ENCODE measurements around the gene GGCT. TPM values are rescaled to one million over a fixed set of nuclear protein-coding genes. Genes with fewer than 3 reads are reported as not detected.

Gene GGCT, protein sequence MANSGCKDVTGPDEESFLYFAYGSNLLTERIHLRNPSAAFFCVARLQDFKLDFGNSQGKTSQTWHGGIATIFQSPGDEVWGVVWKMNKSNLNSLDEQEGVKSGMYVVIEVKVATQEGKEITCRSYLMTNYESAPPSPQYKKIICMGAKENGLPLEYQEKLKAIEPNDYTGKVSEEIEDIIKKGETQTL
- 21.5 and 24.0 TPM in 2 replicates for total RNA-seq

DNA sequence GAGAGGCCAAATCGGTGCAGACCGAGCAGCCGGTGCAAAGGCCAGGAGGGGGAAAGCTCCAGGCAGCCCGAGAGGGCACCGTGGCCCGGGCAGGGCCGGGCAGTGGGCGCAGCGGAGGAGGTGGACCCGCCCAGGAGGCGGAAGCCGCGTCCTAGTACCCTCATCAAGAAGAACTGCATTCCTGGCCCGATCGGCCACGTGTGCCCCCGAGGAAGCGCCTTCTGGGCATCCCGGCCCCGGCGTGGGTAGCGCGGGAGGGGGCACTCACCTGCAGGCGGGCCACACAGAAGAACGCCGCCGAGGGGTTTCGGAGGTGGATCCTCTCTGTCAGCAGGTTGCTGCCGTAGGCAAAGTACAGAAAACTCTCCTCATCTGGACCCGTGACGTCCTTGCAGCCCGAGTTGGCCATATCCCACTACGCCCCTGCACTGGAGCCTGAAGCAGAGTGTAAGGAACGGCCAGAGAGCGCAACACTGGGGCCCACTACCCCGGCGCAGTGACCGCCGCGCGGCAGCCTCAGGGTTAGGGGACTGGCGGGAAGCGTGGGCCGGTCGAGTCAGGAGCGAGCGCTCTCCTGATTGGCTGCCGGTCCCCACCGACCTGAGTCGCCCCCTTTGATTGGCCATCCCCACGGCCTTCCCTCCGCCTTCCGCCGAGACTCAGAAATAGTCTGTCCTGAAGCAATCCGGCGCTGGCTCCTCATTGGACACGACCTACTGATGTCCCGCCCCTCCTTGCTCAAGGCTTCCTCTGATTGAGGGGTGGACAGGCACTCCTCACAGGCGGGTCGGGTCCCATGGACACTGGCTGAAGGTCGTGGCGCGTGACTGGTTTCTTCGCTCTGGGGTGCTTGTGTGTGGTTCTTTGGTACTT is at the start of gene GGCT:
TSS of gene GGCT (minus strand) at position 529 of the 873 bp plus-strand sequence. CDS start at position 409, 120 bp downstream.

DNA sequence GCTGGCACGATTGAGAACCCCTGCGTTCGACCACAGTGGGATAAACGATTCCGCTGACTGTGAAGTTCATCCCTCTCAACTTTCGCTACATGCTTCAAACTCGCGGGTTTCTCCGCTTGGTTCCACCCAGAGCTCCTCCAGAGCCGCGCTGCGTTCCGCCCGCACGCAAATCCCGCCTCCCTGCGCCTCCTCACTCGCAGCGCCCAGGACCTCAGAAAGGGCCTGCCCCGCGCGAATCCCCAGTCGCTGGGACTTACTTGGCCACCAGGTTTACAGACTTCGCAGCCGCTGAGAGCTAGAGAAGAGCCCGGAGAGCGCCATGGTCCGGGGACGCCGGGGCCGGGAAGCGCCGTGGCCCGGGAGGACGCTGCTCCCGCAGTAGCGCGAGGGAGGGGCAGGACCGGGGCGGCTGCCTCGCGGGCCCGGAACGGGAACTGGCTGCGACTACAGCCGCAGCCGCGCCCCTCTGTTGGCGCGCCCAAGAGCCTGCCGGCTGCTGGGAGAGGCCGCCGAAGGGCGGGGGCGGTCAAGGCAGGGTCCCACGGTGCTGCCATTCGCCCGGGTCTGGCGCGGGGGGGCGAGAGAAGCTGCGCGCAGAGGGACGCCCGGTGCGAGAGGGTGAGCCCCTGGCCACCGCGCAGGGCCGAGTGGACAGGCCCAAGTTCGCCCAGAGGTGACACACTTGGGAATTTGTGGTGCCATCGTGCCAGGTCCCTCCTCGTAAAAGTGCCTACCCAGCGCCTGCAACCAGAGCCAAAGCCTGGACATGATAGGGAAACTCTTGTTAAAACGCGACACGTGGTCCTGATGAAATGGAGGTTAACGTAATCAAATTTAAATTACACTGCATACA is 26.1 kb downstream of the GGCT start, which contains the start of gene NOD1:
TSS of gene NOD1 (minus strand) at position 436 of the 853 bp plus-strand sequence. CDS start 21,863 bp downstream, outside the sequence.

Other genes with a start within 250 kb of the GGCT start
- gene ZNRF2, start 220.2 kb downstream of the GGCT start, total RNA-seq = 17.1 and 23.3 TPM in 2 replicates
- gene NOD1, start 26.0 kb downstream of the GGCT start, total RNA-seq = 12.2 and 13.3 TPM in 2 replicates
- gene GARS1, start 90.0 kb upstream of the GGCT start, total RNA-seq = 223 and 337 TPM in 2 replicates
- gene CRHR2, start 177.6 kb upstream of the GGCT start, total RNA-seq = not detected in 2 replicates
- gene INMT, start 247.3 kb upstream of the GGCT start, total RNA-seq = 0.13 and 0.65 TPM in 2 replicates